Esophagus muscularis mucosa (tissue), 4 donors: ENCODE results near the gene FABP6. TPM values are rescaled to one million over a fixed set of nuclear protein-coding genes. Genes with fewer than 3 reads are reported as not detected.
"Not testable (repeated sequence)": the region's sequence is repeated elsewhere in the genome, so short reads cannot be mapped to it uniquely, and the experiment has no call there.

Source experiments
- DNase-seq: peaks from one replicate; pipeline ENCODE4 v3.0.0-alpha.2; 2017; ENCODE audit errors: extremely low spot score
- H3K27ac ChIP-seq, 4 donors: fragments of 200-600 bp; sonication (generic); replicated peaks in 1 of 4; 1 replicate in 3 of 4; 2 replicates in 1 of 4; pipeline ENCODE4 v1.5.1; 2016 to 2019; ENCODE audit warnings: mild to moderate bottlenecking in 1 of 4
- H3K27me3 ChIP-seq, 4 donors: fragments of 200-600 bp; sonication (generic); one replicate each; pipeline versions ENCODE4 v1.5.1 to v1.6.0; 2016 to 2019
- H3K36me3 ChIP-seq, 4 donors: fragments of 200-600 bp; sonication (generic); one replicate each; pipeline ENCODE4 v1.5.1; 2016 to 2019
- H3K4me1 ChIP-seq, 4 donors: fragments of 200-600 bp; sonication (generic); one replicate each; pipeline ENCODE4 v1.5.1; 2016 to 2019
- H3K4me3 ChIP-seq, 4 donors: fragments of 200-600 bp; sonication (generic); 1 replicate in 2 of 4; 2 replicates in 2 of 4; pipeline ENCODE4 v1.5.1; 2016 to 2019; ENCODE audit warnings: mild to moderate bottlenecking in 4 of 4, moderate library complexity in 1 of 4
- H3K9me3 ChIP-seq, 4 donors: fragments of 200-600 bp; sonication (generic); 1 replicate in 3 of 4; 2 replicates in 1 of 4; pipeline ENCODE4 v1.5.1; 2016 to 2019
- EP300 ChIP-seq: sonication (generic); formaldehyde crosslinking; IDR thresholded peaks from one replicate; pipeline ENCODE4 v1.6.1; 2017; ENCODE audit warnings: antibody characterized with exemption
- POLR2A ChIP-seq: fragments of 450-650 bp; IDR thresholded peaks from one replicate; pipeline ENCODE4 v1.6.1; 2017; ENCODE audit warnings: antibody characterized with exemption, moderate library complexity, mild to moderate bottlenecking, low read depth
- POLR2AphosphoS5 ChIP-seq, 2 donors: sonication (generic); formaldehyde crosslinking; IDR thresholded peaks; one replicate each; pipeline ENCODE4 v1.6.1; 2017; ENCODE audit warnings: antibody characterized with exemption in 2 of 2
- WGBS: methylation state at CpG from one replicate; pipeline ENCODE4 v1.1.5; 2018; 5-methylcytosine and 5-hydroxymethylcytosine counted together
- intact Hi-C: fragments of 100-400 bp; cut with DNase I; formaldehyde crosslinking; loops from one replicate; pipeline ENCODE4 v1.15.1; 2023
- total RNA-seq, 4 donors: library from RNA; depleted of rRNA; stranded (reverse); fragments of >200 nt; gene quantifications; one replicate each; pipeline versions ENCODE4 v1.1.0 to v1.2.1, GENCODE V29; 2016
- TF ChIP-seq, protein P1 (sequence below), 3 experiments: fragments of 200-600 bp in 2 of 3; fragments of 450-650 bp in 1 of 3; sonication (generic) in 2 of 3; IDR thresholded peaks; one replicate each; pipeline ENCODE4 v1.5.1; 2017 to 2019; ENCODE audit warnings: antibody characterized with exemption in 3 of 3, mild to moderate bottlenecking in 2 of 3, moderate library complexity in 1 of 3

The FABP6 gene
- total RNA-seq, 4 donors from 2014 or later, result not detected

DNA sequence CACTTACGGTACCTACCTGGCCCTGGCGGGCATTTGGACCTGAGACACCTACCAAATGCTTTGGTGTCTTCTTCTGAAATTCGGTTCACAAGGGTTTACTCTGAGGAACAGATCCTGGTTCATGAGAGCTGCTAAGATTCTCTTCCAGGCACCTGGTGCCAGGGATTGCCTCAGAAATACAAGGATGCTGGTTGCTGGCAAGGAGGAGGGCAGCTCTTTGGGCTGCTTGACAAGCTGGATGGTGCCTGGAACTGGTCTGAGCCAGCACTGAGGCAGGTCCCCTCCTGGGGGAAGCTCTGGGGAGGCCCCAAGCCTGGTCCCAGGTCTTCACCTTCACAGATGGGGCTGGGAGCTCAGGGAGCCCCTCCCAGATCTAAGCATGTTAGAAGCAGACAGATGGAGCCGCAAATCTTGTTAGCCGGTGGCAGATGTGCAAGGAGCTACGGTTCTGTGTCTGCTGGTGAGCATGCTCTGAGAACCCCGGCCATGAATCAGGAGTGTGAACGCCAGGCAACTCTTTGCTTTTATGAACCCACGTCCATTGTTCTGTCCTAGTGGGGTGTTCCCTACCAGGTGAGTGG, 16.3 kb downstream of the FABP6 start:
- TF ChIP-seq POLR2A (no peak), EP300 (no peak), POLR2AphosphoS5 (IDR thresholded peaks at IDR 0.05) (no peak)
- TF ChIP-seq, protein P1, sequence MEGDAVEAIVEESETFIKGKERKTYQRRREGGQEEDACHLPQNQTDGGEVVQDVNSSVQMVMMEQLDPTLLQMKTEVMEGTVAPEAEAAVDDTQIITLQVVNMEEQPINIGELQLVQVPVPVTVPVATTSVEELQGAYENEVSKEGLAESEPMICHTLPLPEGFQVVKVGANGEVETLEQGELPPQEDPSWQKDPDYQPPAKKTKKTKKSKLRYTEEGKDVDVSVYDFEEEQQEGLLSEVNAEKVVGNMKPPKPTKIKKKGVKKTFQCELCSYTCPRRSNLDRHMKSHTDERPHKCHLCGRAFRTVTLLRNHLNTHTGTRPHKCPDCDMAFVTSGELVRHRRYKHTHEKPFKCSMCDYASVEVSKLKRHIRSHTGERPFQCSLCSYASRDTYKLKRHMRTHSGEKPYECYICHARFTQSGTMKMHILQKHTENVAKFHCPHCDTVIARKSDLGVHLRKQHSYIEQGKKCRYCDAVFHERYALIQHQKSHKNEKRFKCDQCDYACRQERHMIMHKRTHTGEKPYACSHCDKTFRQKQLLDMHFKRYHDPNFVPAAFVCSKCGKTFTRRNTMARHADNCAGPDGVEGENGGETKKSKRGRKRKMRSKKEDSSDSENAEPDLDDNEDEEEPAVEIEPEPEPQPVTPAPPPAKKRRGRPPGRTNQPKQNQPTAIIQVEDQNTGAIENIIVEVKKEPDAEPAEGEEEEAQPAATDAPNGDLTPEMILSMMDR (IDR thresholded peaks at IDR 0.05), result no peak
- intact Hi-C loops, result no loop called here
- 88% methylated on average over 9 of the region's 9 CpGs for WGBS
- H3K4me1 ChIP-seq, result no peaks in the 10 kb centered on the region
- H3K9me3 ChIP-seq, result no peaks in the 10 kb centered on the region
- H3K27me3 ChIP-seq, result no peaks in the 10 kb centered on the region
- no peaks in the 10 kb centered on the region for H3K36me3 ChIP-seq
- H3K4me3 ChIP-seq, result no peak overlapping the region
- DNase-seq, result no peak
- no peak overlapping the region for H3K27ac ChIP-seq

DNA sequence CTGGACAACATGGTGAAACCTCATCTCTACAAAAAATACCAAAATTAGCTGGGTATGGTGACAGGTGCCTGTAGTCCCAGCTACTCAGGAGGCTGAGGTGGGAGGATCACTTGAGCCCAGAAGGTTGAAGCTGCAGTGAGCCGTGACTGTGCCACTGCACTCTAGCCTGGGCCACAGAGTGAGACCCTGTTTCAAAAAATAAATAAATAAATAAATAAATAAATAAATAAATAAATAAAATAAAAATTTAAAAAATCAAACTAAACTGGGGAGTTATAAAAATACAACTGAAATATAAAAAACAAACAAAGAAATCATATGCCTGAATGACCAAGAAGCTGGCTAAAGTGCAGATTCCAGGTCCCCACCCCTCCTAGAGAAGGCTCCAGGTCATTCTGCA, 20.3 kb downstream of the FABP6 start:
- intact Hi-C loops, H3K27ac ChIP-seq, DNase-seq, H3K4me1 ChIP-seq, H3K4me3 ChIP-seq, H3K27me3 ChIP-seq, H3K9me3 ChIP-seq: not testable (repeated sequence)
- WGBS, result 95% methylated on average over 1 of the region's 1 CpG
- peaks cover 0 to 28% (median 14%) of the 10 kb centered on the region in 4 donors for H3K36me3 ChIP-seq

DNA sequence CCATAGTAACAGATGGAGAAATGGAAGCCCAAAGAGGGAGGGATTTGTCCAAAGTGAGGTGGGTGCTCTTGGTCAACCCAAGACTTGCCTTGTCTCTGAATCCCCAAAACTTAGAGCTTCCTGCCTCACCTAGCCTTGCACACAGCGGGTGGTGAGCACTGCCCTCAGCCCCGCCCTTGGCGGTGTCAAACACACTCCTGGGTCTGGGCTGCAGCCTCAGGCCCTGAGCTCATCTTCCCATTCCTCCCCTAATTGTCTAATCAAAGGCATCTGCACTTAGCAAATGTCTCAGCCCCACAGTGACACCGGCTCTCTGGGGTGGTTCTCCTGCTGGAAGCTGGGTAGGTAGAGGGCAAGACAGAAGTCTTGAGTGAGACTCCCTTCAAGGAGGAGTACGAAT, 20.9 kb downstream of the FABP6 start:
- TF ChIP-seq, protein P1 (IDR thresholded peaks at IDR 0.05), result no peak
- TF ChIP-seq EP300 (no peak), POLR2A (no peak), POLR2AphosphoS5 (IDR thresholded peaks at IDR 0.05) (no peak)
- DNase-seq, result no peak
- WGBS, result 98% methylated on average over 5 of the region's 5 CpGs
- H3K9me3 ChIP-seq, result no peaks in the 10 kb centered on the region
- H3K36me3 ChIP-seq, result peaks cover 0 to 34% (median 14%) of the 10 kb centered on the region in 4 donors
- H3K4me3 ChIP-seq, result no peak overlapping the region
- no peak overlapping the region for H3K27ac ChIP-seq
- intact Hi-C loops, result no loop called here
- no peaks in the 10 kb centered on the region for H3K27me3 ChIP-seq
- no peaks in the 10 kb centered on the region for H3K4me1 ChIP-seq

DNA sequence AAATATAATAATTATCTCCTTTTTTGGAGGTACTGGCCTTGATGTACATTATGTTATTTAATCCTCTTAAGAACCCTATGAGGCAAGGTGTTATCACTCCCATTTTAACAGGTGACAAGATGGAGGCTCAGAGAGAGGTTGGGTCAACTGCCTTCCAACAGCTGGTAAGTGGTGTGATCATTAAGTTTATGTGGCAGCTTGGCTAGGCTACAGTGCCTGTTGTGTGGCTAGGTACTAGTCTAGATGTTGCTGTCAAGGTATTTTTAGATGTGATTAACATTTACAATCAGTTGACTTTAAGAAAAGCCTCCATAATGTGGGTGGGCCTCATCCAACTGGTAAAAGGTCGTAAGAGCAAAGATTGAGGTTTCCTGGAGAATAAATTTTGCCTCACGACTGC, 21.5 kb downstream of the FABP6 start:
- DNase-seq, result no peak
- intact Hi-C loops, result no loop called here
- H3K4me3 ChIP-seq, result no peak overlapping the region
- no peak overlapping the region for H3K27ac ChIP-seq
- no peaks in the 10 kb centered on the region for H3K4me1 ChIP-seq
- H3K27me3 ChIP-seq, result no peaks in the 10 kb centered on the region
- 95% methylated on average over 2 of the region's 2 CpGs for WGBS
- peaks cover 0 to 37% (median 14%) of the 10 kb centered on the region in 4 donors for H3K36me3 ChIP-seq
- H3K9me3 ChIP-seq, result no peaks in the 10 kb centered on the region
- TF ChIP-seq POLR2AphosphoS5 (IDR thresholded peaks at IDR 0.05), result no peak

DNA sequence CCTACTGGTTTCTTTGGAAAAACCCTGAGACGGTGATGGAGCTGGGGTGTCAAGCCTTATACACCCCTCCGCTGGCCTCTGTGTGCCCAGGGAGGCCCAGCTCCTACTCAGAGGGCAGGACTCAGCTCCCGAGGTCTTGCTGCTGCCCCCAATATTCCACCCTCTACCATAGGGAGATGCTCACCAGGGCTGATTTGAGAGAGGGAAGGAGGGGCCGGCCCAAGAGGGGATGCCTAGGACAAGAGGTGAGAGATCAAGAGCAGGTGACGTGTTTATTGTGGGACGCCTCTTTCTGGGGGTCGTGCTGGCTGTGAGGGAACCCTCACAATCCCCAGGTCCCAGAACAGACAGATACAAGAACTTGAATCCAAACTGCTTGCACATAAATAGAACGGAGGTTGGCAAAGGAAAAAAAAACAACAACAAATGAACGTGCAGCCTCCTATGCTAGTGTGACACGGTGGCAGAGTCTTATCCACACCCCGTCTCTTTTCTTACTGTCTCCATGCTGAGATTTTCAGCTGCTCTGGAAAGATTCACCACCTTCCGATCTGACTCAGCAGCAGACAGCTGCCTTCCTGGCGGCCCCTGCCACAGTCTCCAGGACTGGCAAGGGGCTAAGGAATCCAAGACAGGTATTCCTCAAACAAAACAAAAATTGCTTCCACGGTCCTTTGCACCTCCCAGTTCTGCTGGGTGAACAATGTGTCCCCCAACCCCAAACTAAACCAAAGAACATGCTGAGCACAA, 22.3 kb downstream of the FABP6 start:
- Histone ChIP-seq H3K27ac (no peak overlapping the region), H3K4me3 (no peak overlapping the region), H3K36me3 (peaks cover 0 to 37% (median 14%) of the 10 kb centered on the region in 4 donors), H3K4me1 (no peaks in the 10 kb centered on the region), H3K9me3 (no peaks in the 10 kb centered on the region), H3K27me3 (no peaks in the 10 kb centered on the region)
- no peak for DNase-seq
- intact Hi-C loops, result no loop called here
- WGBS, result 91% methylated on average over 14 of the region's 14 CpGs
- no peak for TF ChIP-seq POLR2A
- TF ChIP-seq POLR2AphosphoS5 (IDR thresholded peaks at IDR 0.05), result no peak
- TF ChIP-seq, protein P1 (IDR thresholded peaks at IDR 0.05), result no peak
- TF ChIP-seq EP300, result no peak
